NB4 (cell line): ENCODE results near the gene ZFAND2B.

Source experiments
- DNase-seq: peaks from one replicate; pipeline ENCODE4 v3.0.0; 2010; ENCODE audit warnings: low read depth
- H3K4me3 ChIP-seq: one replicate; pipeline ENCODE4 v1.5.1; 2011; ENCODE audit warnings: mild to moderate bottlenecking, low read depth, low read length, moderate library complexity
- MYC ChIP-seq: IDR thresholded peaks from 2 replicates; pipeline ENCODE4 v1.6.1; 2011; ENCODE audit warnings: low read depth, low read length
- POLR2A ChIP-seq: IDR thresholded peaks from 2 replicates; pipeline ENCODE4 v1.6.1; 2011; ENCODE audit warnings: mild to moderate bottlenecking; ENCODE audit not compliant: insufficient read length; ENCODE audit errors: extremely low read depth
- TF ChIP-seq, protein P1 (sequence below): IDR thresholded peaks from one replicate; pipeline ENCODE4 v1.5.1; 2012; ENCODE audit warnings: low read depth, low read length
- TF ChIP-seq, protein P2 (sequence below): IDR thresholded peaks from 2 replicates; pipeline ENCODE4 v1.6.1; 2011; ENCODE audit warnings: low read depth, low read length

The ZFAND2B gene

GRCh38 chr2:219216535-219216915, 9.9 kb downstream of the ZFAND2B start:
- no peak for DNase-seq
- TF ChIP-seq POLR2A (no peak), MYC (no peak)
- TF ChIP-seq, protein P1, sequence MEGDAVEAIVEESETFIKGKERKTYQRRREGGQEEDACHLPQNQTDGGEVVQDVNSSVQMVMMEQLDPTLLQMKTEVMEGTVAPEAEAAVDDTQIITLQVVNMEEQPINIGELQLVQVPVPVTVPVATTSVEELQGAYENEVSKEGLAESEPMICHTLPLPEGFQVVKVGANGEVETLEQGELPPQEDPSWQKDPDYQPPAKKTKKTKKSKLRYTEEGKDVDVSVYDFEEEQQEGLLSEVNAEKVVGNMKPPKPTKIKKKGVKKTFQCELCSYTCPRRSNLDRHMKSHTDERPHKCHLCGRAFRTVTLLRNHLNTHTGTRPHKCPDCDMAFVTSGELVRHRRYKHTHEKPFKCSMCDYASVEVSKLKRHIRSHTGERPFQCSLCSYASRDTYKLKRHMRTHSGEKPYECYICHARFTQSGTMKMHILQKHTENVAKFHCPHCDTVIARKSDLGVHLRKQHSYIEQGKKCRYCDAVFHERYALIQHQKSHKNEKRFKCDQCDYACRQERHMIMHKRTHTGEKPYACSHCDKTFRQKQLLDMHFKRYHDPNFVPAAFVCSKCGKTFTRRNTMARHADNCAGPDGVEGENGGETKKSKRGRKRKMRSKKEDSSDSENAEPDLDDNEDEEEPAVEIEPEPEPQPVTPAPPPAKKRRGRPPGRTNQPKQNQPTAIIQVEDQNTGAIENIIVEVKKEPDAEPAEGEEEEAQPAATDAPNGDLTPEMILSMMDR = no peak
- TF ChIP-seq, protein P2, sequence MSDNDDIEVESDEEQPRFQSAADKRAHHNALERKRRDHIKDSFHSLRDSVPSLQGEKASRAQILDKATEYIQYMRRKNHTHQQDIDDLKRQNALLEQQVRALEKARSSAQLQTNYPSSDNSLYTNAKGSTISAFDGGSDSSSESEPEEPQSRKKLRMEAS = no peak
- H3K4me3 ChIP-seq = no peak overlapping the region

DNA sequence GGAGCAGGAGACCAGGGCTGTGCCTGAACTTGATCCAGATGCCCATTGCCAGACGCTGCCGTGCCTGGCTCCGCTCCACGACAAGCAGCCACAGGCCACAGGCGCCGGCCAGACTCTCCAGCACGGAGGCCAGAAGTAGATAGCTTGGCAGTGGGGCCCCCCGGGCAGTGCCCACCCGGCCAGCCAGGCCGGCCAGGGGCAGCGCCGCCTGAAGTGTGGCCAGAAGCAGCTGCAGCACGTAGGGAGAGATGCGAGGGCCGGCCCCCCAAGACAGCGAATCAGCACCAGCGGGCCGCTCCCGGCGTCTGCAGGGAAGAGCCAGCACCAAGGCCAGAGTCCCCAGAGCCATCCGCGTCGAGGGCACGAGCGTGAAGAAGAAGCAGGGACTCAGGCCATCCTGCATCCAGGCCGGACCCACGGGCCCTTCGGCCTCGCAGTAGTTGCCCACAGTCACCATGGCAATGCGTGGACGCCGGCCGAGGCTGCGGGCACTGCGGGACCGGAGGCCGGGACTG, 11.7 kb downstream of the ZFAND2B start:
- TF ChIP-seq, protein P2 = no peak
- TF ChIP-seq MYC (no peak), POLR2A (no peak)
- TF ChIP-seq, protein P1 = no peak
- no peak overlapping the region for H3K4me3 ChIP-seq
- no peak for DNase-seq

- no peak for DNase-seq
- TF ChIP-seq, protein P2 = no peak
- TF ChIP-seq, protein P1 = no peak
- TF ChIP-seq POLR2A = no peak
- no peak for TF ChIP-seq MYC
Measured at GRCh38 chr2:219218732-219219701, 12.4 kb downstream of the ZFAND2B start, which contains the start of gene ABCB6. TSS of gene ABCB6 (minus strand) at chr2:219218958. CDS start at chr2:219218673, 285 bp downstream.

GRCh38 chr2:219219784-219220532, 13.4 kb downstream of the ZFAND2B start:
- no peak overlapping the region for H3K4me3 ChIP-seq
- DNase-seq = no peak
- TF ChIP-seq POLR2A (no peak), MYC (no peak)
- TF ChIP-seq, protein P2 = no peak
- TF ChIP-seq, protein P1 = no peak

More at GRCh38 chr2:219218732-219219701, 12.4 kb downstream of the ZFAND2B start, which contains the start of gene ABCB6:
- no peak within 1 kb of the TSS for H3K4me3 ChIP-seq

GRCh38 chr2:219220652-219221402, 14.2 kb downstream of the ZFAND2B start:
- DNase-seq = no peak
- no peak overlapping the region for H3K4me3 ChIP-seq
- no peak for TF ChIP-seq POLR2A
- TF ChIP-seq MYC = no peak
- TF ChIP-seq, protein P2 = no peak
- TF ChIP-seq, protein P1 = no peak
